PC-9 (cell line): Measurements from ENCODE around the gene NLRX1. TPM values are rescaled to one million over a fixed set of nuclear protein-coding genes. Genes with fewer than 3 reads are reported as not detected.
"Not testable (repeated sequence)": the region's sequence is repeated elsewhere in the genome, so short reads cannot be mapped to it uniquely, and the experiment has no call there.

ENCODE experiments used
- BruUV-seq: library from RNA; stranded (reverse); fragments of 400-500 nt; replicated peaks from 2 replicates; lab custom pipeline; 2021; lab: Mats Ljungman, UMichigan
- CTCF ChIA-PET: fragments of 300-600 bp; sonication (Branson Sonifier 250); formaldehyde crosslinking; loops from one replicate; lab custom pipeline; 2022; ENCODE audit warnings: antibody characterized with exemption; lab: Charles Lee
- POLR2A ChIA-PET: fragments of 300-600 bp; sonication (Branson Sonifier 250); formaldehyde crosslinking; loops from one replicate; lab custom pipeline; 2022; ENCODE audit warnings: antibody characterized with exemption; ENCODE audit not compliant: unreplicated experiment; lab: Charles Lee
- DNase-seq, 2 experiments: peaks; one replicate each; pipeline versions ENCODE4 v3.0.0 to v3.0.0-alpha.2; 2015 to 2022; ENCODE audit warnings: mixed read lengths in 1 of 2
- H2AFZ ChIP-seq: fragments of 200-600 bp; sonication (generic); 2 replicates; pipeline ENCODE4 v1.8.1; 2017; ENCODE audit warnings: antibody characterized with exemption
- H3F3A ChIP-seq: fragments of 200-600 bp; sonication (generic); 2 replicates; pipeline ENCODE4 v1.8.1; 2017; ENCODE audit warnings: antibody characterized with exemption, mild to moderate bottlenecking, low read depth; ENCODE audit not compliant: insufficient read depth
- H3K27ac ChIP-seq: fragments of 200-600 bp; sonication (generic); 2 replicates; pipeline ENCODE4 v1.6.1; 2016; ENCODE audit warnings: mixed run types
- H3K27me3 ChIP-seq: fragments of 200-600 bp; sonication (generic); 2 replicates; pipeline ENCODE4 v1.6.1; 2016; ENCODE audit warnings: low read depth, mixed run types; ENCODE audit not compliant: insufficient read depth
- H3K36me3 ChIP-seq: fragments of 200-600 bp; sonication (generic); 2 replicates; pipeline ENCODE4 v1.6.1; 2016; ENCODE audit warnings: low read depth, mixed run types
- H3K4me1 ChIP-seq: fragments of 200-600 bp; sonication (generic); replicated peaks from 2 replicates; pipeline ENCODE4 v1.6.1; 2016; ENCODE audit warnings: mixed run types; ENCODE audit not compliant: insufficient read depth
- H3K4me2 ChIP-seq: fragments of 200-600 bp; sonication (generic); 2 replicates; pipeline ENCODE4 v1.6.1; 2017; ENCODE audit warnings: mixed run types
- H3K4me3 ChIP-seq: fragments of 200-600 bp; sonication (generic); 2 replicates; pipeline ENCODE4 v1.6.1; 2016; ENCODE audit warnings: mixed run types
- H3K79me2 ChIP-seq: fragments of 200-600 bp; sonication (generic); 2 replicates; pipeline ENCODE4 v1.6.1; 2017; ENCODE audit warnings: low read depth, mixed run types
- H3K9me2 ChIP-seq: fragments of 200-600 bp; sonication (generic); 2 replicates; pipeline ENCODE4 v1.8.1; 2017; ENCODE audit warnings: mild to moderate bottlenecking; ENCODE audit not compliant: insufficient read depth
- H3K9me3 ChIP-seq: fragments of 200-600 bp; sonication (generic); 2 replicates; pipeline ENCODE4 v1.8.1; 2016; ENCODE audit warnings: low read depth; ENCODE audit not compliant: insufficient read depth
- H4K20me1 ChIP-seq: fragments of 200-600 bp; sonication (generic); 2 replicates; pipeline ENCODE4 v1.8.1; 2017; ENCODE audit not compliant: insufficient read depth
- EZH2 ChIP-seq: fragments of 200-600 bp; sonication (generic); IDR thresholded peaks from 2 replicates; pipeline ENCODE4 v1.8.0; 2017; ENCODE audit warnings: antibody characterized with exemption, low read depth
- intact Hi-C: fragments of 100-400 bp; cut with micrococcal nuclease; formaldehyde crosslinking; loops from one replicate; pipeline ENCODE4 v1.10.0; 2022; ENCODE audit not compliant: unreplicated experiment
- total RNA-seq: library from RNA; stranded (reverse); gene quantifications from 2 replicates; pipeline ENCODE4 v1.2.3, GENCODE V29; 2021
- TF ChIP-seq, protein P1 (sequence below): fragments of 200-600 bp; sonication (generic); conservative IDR thresholded peaks from 2 replicates; pipeline ENCODE4 v1.6.1; 2017; ENCODE audit warnings: mixed run types, antibody characterized with exemption, mild to moderate bottlenecking, moderate library complexity

NLRX1 gene
- total RNA-seq, 1 experiment from 2014 or later, result 18.4 TPM

DNA sequence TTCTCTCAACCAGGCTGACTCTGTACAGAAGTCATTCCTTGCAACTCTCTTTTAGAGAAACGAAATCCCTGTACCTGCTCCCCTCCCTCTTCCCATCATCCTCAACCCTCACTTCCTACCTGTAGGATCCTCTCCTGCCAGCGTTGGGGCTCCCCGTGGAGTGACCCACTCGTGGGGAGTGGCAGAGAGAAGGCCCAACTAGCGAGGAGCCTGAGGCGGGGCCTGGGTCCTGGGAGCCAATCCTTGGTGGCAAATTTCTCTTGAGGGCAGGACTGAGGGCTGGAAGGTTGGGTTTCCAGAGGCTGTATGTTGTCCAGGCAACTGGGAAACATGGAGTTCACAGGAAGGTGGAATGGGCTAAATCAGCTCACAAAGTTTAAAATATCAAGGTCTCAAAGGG, 27.2 kb downstream of the NLRX1 start:
- Histone ChIP-seq H3K9me2 (no peaks in the 10 kb centered on the region), H4K20me1 (no peaks in the 10 kb centered on the region), H2AFZ (no peak overlapping the region), H3F3A (peaks cover 16% of the 10 kb centered on the region; the same call in 1 of the 2 replicates), H3K4me1 (peaks cover 27% of the 10 kb centered on the region), H3K27ac (no peak overlapping the region), H3K4me3 (no peak overlapping the region), H3K27me3 (no peaks in the 10 kb centered on the region), H3K9me3 (no peaks in the 10 kb centered on the region; the same call in 1 of the 2 replicates), H3K4me2 (0 out of 2 replicates have a peak overlapping the region, but pooled peaks have one; percentile 8), H3K36me3 (no peaks in the 10 kb centered on the region), H3K79me2 (no peaks in the 10 kb centered on the region)
- ChIA-PET CTCF (interaction anchor here (0.6 to 1.5 kb wide), 3 partner anchors 26 to 93 kb away, joined by 4 to 8 read pairs (median 6); partner anchors contain the start of gene DPAGT1), POLR2A (no interaction called here)
- intact Hi-C loops, result loop anchor here (2.0 to 5.0 kb wide), 5 partner anchors 27 to 178 kb away; partner anchors contain the start of genes HYOU1, NLRX1, RPS25 and TRAPPC4
- peak; percentile 46 to 84 for DNase-seq
- no peak for TF ChIP-seq EZH2
- TF ChIP-seq, protein P1, sequence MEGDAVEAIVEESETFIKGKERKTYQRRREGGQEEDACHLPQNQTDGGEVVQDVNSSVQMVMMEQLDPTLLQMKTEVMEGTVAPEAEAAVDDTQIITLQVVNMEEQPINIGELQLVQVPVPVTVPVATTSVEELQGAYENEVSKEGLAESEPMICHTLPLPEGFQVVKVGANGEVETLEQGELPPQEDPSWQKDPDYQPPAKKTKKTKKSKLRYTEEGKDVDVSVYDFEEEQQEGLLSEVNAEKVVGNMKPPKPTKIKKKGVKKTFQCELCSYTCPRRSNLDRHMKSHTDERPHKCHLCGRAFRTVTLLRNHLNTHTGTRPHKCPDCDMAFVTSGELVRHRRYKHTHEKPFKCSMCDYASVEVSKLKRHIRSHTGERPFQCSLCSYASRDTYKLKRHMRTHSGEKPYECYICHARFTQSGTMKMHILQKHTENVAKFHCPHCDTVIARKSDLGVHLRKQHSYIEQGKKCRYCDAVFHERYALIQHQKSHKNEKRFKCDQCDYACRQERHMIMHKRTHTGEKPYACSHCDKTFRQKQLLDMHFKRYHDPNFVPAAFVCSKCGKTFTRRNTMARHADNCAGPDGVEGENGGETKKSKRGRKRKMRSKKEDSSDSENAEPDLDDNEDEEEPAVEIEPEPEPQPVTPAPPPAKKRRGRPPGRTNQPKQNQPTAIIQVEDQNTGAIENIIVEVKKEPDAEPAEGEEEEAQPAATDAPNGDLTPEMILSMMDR, result no peak
- no TSS peak for BruUV-seq

DNA sequence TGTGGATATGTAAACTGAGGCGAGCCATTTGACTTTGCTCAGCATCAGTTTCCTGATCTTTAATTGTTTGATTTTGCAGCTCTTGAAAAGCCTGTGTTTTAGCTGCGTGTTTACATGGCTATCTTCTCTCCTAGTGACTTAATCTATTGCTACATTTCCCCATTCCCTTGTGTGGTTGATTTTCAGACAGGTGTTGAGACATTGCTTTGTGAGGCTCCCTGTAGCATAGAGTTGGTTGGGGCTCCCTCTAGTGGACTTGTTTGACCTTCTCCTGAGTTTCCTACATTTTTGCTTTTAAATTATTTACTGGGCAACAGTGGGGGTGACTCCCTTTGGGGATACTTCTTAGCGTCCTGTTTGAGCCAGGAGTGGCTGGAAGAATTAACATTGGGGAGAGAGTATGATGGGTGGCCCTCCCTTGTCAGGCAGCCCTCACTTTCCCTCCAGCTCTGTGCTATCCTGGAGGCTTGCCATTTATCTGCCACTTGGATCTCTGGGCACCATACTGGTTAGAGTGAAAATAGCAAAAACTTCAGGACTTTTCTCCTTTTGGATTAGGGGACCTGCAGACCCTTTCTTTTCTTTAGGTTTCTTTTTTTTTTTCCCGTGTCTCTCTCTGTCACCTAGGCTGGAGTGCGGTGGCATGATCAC, 28.4 kb downstream of the NLRX1 start:
- Histone ChIP-seq H3K9me3 (no peaks in the 10 kb centered on the region), H3K36me3 (no peaks in the 10 kb centered on the region), H3K4me1 (peaks cover 14% of the 10 kb centered on the region), H3K4me2 (peak overlapping the region; percentile 10; the same call in 1 of the 2 replicates), H3K27me3 (no peaks in the 10 kb centered on the region), H3K4me3 (no peak overlapping the region), H4K20me1 (no peaks in the 10 kb centered on the region), H3F3A (peaks cover 10% of the 10 kb centered on the region; the same call in 1 of the 2 replicates), H3K79me2 (no peaks in the 10 kb centered on the region), H3K9me2 (no peaks in the 10 kb centered on the region), H3K27ac (no peak overlapping the region), H2AFZ (peak overlapping the region; percentile 13; the same call in 1 of the 2 replicates)
- no TSS peak for BruUV-seq
- ChIA-PET POLR2A (interaction anchor here (0.6 kb wide), 1 partner anchor 133 kb away, joined by 3 read pairs; no protein-coding TSS in a partner anchor), CTCF (interaction anchor here (0.5 to 1.5 kb wide), 6 partner anchors 9 to 164 kb away, joined by 3 to 17 read pairs (median 7); partner anchors contain the start of genes CBL, DPAGT1 and HINFP)
- TF ChIP-seq, protein P1, result peak; percentile 95
- no peak for TF ChIP-seq EZH2
- DNase-seq, result peak; percentile 69 to 88
- intact Hi-C loops, result loop anchor here (1.0 to 5.0 kb wide), 6 partner anchors 28 to 180 kb away; partner anchors contain the start of genes HYOU1, NLRX1, RPS25 and TRAPPC4

DNA sequence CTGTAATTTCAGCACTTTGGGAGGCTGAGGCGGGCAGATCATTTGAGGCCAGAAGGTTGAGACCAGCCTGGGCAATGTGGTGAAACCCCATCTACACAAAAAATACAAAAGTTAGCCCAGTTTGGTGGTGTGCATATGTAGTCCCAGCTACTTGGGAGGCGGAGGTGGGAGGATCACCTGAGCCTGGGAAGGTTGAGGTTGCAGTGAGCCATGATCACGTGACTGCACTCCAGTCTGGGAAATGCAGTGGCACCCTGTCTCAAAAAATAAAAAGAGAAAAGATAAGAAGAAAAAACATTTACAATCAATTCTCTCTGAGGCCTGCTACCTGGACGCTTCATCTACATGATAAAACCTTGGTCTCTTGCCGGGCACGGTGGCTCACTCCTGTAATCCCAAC, 30.4 kb downstream of the NLRX1 start:
- peaks cover 9% of the 10 kb centered on the region for H3K4me1 ChIP-seq
- no peaks in the 10 kb centered on the region for H3K36me3 ChIP-seq
- H3K79me2 ChIP-seq, result no peaks in the 10 kb centered on the region
- H2AFZ ChIP-seq, result no peak overlapping the region
- CTCF ChIA-PET, result no interaction called here
- no TSS peak for BruUV-seq
- H3K4me3 ChIP-seq, result no peak overlapping the region
- H3K9me3 ChIP-seq, result no peaks in the 10 kb centered on the region
- intact Hi-C loops, result loop anchor here (5.0 kb wide), 1 partner anchor 182 kb away; the partner anchor contains the start of genes RPS25 and TRAPPC4
- no peak overlapping the region for H3K4me2 ChIP-seq
- POLR2A ChIA-PET, result no interaction called here
- H3F3A ChIP-seq, result peaks cover 6% of the 10 kb centered on the region; the same call in 1 of the 2 replicates
- no peak for DNase-seq
- no peaks in the 10 kb centered on the region for H3K27me3 ChIP-seq
- TF ChIP-seq EZH2, result no peak
- TF ChIP-seq, protein P1, result no peak
- no peaks in the 10 kb centered on the region for H4K20me1 ChIP-seq
- no peak overlapping the region for H3K27ac ChIP-seq
- no peaks in the 10 kb centered on the region for H3K9me2 ChIP-seq

DNA sequence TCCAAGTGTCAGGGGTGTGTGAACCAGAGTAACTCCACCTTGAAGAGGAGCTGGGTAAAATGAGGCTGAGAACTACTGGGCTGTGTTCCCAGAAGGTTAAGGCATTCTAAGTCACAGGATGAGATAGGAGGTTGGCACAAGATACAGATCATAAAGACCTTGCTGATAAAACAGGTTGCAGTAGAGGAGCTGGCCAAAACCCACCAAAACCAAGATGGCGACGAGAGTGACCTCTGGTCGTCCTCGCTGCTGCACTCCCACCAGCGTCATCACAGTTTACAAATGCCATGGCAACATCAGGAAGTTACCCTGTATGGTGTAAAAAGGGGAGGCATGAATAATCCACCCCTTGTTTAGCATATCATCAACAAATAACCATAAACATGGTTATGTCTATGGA, 32.7 kb downstream of the NLRX1 start:
- intact Hi-C loops, result not testable (repeated sequence)

More for the DNA sequence above, 32.7 kb downstream of the NLRX1 start:
- H3K9me3 ChIP-seq, POLR2A ChIA-PET, H3K79me2 ChIP-seq, H3F3A ChIP-seq, H2AFZ ChIP-seq, CTCF ChIA-PET, H3K4me2 ChIP-seq, H3K9me2 ChIP-seq, H3K36me3 ChIP-seq, H4K20me1 ChIP-seq, BruUV-seq, H3K4me3 ChIP-seq, DNase-seq, H3K27me3 ChIP-seq, H3K27ac ChIP-seq: not testable (repeated sequence)
- H3K4me1 ChIP-seq, result peaks cover 14% of the 10 kb centered on the region
